ENCODE results near the gene OSBPL7.

OSBPL7 gene

DNA sequence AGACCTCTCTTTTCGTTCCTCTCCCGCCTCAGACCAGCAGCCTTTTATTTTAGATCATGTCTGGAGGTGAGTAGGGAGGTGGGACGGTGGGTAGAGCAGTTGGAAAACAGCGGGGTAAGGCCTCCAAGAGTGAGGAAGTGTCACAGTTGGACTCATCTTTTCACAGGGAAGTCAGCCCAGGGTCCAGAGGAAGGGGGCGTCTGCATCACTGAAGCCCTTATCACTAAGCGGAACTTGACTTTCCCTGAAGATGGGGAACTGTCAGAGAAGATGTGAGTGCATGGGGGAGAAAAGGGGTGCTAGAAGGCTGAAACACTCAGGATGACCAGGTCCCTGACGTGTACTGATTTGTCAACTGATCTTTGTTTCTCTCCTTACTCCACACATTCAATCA lies 10.3 kb upstream of the OSBPL7 start:
- H3K4me3 ChIP-seq (ENCODE audit: low read depth, low read length), result peak overlapping the region; percentile 72

DNA sequence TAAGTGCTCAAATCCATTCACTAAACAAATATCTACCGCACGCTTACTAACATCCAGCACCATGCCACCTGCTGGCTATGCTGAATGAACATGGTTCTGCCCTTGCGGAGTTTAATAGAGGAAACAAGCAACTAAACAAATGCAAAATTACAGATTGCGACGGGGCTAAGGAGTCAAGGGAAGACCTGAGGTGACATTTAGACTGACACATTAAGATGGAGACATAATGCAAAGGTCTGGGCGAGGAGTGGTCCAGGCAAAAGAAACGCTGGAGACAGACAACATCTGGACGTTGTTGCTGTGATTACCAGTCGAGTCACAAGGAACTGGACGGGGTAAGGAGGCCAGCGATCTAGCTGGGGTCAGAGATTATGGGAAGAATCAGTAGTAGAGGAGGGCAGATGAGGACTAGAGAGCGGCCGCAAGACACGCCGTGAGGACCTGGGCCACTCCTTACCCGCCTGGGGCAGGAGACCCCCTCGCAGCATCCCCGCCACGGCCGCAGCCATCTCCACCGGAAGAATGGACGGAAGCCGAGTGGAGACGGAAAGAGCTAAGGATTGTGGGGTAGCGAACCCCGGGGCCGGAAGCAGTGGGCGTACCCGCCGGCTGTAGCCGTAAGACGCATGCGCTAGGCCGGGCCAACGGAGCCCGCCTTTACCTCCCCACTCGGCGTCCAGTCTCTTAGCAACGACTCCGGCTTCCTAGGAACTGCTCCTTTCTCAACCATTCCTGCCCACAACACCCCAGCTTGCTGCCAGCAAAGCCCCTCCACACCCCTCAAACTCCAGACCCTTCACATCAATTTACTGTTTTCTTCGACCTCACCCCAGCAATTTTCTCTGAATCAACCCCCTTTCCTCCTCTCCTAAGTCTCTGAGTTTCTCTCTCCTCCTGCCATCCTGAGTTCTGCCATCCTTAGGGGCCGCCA lies 9.7 kb upstream of the OSBPL7 start, which contains the start of the genes LRRC46 and MRPL10:
LRRC46 (plus strand) TSS at position 668 of the 931 bp plus-strand sequence. CDS start 320 bp downstream, outside the sequence.
MRPL10 (minus strand) TSS at position 539 of the 931 bp plus-strand sequence; CDS start at position 509, 30 bp downstream.
- DNase-seq (ENCODE audit: low read depth), result peak; percentile 69
- H3K4me3 ChIP-seq (ENCODE audit: low read depth, low read length), result peak within 1 kb of the TSS; percentile 72

More for the DNA sequence above, 10.3 kb upstream of the OSBPL7 start:
- DNase-seq (ENCODE audit: low read depth), result no peak

DNA sequence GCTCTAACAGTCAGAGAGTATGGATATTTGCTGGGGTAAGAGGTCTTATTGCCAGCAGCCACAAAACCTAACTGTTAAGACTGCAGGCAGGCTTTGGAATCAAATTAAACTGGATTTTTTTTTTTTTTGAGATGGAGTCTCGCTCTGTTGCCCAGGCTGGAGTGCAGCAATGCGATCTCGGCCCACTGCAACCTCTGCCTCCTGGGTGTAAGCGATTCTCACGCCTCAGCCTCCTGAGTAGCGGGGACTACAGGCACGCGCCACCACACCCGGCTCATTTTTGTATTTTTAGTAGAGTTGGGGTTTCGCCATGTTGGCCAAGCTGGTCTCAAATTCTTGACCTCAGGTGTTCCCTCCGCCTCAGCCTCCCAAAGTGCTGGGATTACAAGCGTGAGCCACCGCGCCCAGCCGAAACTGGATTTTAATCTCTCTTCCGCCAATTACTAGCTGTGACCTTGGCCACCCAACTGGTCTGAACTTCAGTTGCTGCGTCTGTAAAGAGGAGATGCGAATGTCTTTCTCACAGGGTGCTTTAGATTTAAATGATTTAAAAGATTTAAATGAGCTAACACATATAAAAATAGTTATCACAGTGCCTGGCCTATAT lies 8.9 kb upstream of the OSBPL7 start:
- H3K4me3 ChIP-seq (ENCODE audit: low read depth, low read length), result peak overlapping the region; percentile 72
- no peak for DNase-seq (ENCODE audit: low read depth)

DNA sequence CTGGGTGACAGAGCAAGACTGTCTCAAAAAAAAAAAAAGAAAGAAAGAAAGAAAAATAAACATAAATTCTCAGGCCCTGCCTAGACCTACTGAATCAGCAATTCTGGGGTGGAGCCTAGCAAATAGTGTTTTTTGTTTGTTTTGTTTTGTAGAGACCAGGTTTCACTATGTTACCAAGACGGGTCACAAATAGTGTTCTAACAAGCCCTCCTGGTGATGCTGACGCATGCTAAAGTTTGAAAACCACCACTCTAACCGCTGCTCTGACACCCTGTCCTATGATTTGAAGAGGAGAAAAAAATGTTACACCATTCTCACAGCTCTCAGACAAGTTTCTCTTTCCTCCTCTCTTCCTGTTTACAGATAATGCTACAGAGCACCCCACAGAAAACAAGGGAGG lies 8.3 kb upstream of the OSBPL7 start:
- DNase-seq (ENCODE audit: low read depth), result no peak

DNA sequence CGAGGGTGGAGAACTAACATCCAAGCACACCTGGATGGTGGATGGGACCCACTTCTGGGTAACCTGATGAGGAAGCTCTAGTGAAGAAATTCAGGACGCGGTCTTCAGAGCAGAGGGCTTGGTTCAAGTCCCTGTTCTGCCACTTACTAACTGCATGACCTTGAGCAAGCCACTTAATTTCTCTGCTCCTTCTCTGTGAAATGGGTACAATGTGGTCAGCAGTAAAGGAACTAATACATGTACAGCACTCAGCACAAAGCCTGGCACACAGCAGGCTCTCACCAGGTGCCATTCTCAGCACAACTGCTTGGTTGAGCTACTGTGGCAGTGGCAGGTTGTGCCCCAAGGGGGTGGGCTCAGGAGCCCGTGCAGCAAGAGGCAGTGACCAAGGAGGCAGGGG lies 1.9 kb upstream of the OSBPL7 start:
- DNase-seq (ENCODE audit: low read depth), result no peak
- no peak overlapping the region for H3K4me3 ChIP-seq (ENCODE audit: low read depth, low read length)

More for the DNA sequence above, 8.3 kb upstream of the OSBPL7 start:
- no peak overlapping the region for H3K4me3 ChIP-seq (ENCODE audit: low read depth, low read length)

DNA sequence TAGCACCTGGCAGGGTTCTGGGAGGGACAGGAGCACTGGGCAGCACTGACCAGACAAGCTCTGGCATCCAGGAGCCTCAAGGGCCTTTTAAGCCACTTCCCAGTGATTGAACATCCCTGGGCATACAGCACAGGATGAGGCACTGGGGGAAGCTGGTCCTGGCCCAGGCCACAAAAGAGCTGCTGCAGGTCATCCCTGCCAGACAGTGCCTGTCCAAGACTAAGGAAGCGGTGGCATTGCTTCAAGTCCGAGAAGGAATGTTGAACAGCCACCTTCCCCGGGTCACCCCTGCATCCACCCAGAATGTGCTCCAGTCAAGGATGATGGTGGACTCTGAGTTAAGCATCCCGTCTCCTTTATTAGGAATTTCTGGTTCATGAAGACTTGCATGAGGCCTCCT lies 1.2 kb upstream of the OSBPL7 start:
- DNase-seq (ENCODE audit: low read depth), result no peak
- no peak overlapping the region for H3K4me3 ChIP-seq (ENCODE audit: low read depth, low read length)

DNA sequence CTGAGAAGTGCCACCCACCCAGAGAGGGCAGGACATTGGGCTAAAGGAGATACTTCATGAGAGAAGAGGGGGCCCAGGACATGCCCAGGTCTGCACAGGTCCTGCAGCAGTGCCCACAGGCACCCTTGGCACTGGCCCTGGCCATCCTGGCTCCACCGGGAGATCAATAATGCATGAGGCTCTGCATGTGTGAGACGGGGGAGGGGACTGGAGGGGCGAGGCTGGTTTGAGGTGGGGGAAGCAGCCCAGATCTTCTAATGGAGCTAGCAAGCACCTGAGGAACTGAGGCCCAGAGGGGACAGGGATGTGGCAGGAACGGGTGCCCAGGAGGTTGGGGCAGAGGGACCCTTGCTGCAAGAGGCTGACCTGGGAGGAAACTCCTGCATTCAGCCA lies 567 bp downstream of the OSBPL7 start:
- H3K4me3 ChIP-seq (ENCODE audit: low read depth, low read length), result peak overlapping the region; percentile 91
- no peak for DNase-seq (ENCODE audit: low read depth)

DNA sequence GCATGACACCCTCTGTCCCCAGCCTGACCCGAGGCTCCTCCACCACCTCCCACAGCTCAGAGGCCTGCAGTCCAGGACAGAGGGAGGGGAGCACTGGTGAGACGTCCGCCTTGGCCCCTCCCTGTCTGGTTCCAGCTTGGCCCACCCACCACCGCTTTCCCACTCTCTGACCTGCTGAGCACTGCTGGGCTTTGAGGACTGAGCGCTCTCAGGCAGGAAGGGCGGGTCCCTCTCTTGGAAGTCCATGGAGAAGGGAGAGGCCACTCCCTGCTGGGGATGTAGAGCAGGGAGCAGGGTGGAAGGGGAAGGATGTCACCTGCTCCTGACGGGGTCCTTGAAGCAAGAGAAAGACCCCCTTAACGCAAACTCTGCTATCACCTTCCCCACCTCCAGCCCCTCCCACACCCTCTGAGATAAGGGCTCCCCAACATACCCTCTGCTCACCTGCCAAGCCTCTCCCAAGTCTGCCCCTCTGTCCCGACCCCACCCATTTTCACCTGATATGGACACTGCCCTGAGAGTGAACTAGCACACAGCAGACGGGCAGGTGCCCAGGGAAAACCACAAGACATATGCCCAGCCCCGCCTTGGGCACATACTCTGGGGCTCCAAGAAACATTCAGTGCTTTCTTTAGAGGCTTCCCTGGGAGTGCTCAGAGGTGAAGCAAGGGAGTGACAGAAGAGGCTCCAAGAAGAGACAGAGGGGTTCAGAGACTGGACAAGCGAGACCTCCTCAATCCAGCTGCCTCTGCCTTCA lies 1.4 kb downstream of the OSBPL7 start:
- H3K4me3 ChIP-seq (ENCODE audit: low read depth, low read length), result peak overlapping the region; percentile 91
- no peak for DNase-seq (ENCODE audit: low read depth)

DNA sequence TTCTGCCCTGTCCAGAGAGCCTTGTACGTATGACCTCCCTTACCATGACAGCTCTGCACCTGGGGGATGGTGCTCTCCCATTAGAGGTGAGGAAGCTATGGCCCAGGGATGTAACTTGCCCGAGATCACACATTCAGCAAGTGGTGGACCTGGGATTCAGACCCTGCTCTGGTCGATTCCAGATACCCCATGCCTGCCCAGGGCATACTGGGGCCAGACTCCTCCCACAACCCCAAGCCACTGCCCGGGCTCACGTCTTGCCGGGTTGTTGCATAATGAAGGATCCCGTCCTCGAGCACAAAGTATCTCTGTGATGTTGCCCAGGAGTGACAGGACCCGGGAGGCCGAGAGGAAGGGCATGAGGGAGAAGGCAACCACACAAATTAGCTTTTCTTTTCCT lies 2.1 kb downstream of the OSBPL7 start:
- DNase-seq (ENCODE audit: low read depth), result no peak
- H3K4me3 ChIP-seq (ENCODE audit: low read depth, low read length), result no peak overlapping the region

DNA sequence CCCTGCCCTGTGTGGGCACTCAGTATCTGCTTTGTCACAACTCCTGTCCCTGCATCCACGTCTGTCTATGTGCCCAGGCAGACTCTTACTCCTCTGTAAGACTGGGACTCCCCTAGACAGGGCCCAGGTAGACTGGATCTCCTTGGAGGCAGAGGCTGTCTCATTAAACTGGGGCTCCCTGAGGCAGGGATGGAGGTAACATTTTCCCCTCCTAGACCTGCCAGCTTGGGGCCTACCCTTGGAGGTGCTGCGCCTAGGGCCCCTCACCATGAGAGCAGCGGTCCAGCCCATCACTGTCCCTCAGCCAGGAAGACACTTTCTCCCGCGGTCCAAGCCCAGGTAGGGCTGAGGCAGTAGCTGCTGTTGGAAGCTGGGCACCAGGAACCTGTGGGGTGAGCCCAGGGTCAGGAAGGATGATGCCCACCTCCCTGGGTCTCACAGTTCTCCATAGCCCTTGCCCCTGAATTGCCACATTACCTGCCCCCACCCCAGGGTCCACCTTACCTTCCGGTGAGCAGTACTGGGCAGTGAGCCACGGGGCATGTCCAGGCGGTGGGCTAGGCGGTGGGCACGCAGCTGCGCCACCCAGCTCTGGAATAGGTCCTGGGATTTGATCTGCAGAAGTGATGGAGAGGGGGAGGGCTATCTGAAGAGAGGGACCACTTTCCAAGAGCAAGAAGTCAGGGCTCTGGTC lies 3.4 kb downstream of the OSBPL7 start:
- no peak for DNase-seq (ENCODE audit: low read depth)
- no peak overlapping the region for H3K4me3 ChIP-seq (ENCODE audit: low read depth, low read length)

DNA sequence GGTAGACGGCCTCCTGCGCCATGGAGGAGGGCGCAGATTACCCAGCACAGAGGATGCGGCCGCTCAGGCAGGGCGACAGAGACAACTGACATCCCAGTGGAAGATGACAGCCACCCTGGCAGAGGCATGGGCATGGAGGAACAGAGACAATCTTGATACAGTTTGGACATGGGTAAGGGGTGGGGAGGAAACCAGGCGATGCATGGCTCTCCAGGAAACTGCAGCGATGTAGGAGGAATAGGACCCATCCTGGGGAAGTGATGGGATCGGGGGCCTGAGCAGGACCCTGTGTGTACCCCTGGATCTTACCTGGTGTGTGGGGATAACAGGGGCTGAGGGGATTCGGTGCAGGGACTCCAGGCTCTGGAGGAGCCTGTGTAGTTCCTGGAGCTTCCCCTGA lies 4.6 kb downstream of the OSBPL7 start:
- no peak for DNase-seq (ENCODE audit: low read depth)

DNA sequence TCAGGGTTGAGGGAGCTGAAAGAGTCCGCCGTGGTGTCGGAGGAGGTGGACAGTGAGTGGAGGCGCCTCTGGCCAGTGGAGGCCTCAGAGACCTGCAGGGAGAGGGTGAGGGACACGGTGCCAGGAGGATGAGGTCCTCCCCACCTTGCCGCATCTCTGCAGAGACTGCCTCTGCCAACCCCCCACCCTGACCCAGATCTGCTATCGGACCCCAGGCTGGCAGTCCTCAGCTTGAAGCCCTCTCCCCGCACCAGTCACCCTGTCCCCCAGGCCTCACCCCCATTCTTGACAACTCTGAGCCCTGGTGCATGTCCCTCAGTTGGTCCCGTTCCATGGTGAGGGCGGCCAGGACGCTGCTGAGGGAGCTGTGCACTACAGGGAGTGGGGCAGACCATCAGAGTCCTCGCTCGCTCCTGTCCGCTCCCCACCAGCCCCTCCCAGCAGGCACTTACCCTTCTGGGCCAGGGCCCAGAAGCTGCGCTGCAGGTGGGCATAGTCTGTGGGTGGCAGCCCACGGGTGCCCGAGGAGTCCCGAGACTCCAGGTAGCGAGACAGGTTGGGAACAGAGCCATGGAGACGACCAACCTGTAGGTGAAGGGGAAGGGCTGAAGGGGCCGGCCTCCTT lies 5.4 kb downstream of the OSBPL7 start:
- H3K4me3 ChIP-seq (ENCODE audit: low read depth, low read length), result no peak overlapping the region
- DNase-seq (ENCODE audit: low read depth), result no peak

More for the DNA sequence above, 4.6 kb downstream of the OSBPL7 start:
- no peak overlapping the region for H3K4me3 ChIP-seq (ENCODE audit: low read depth, low read length)

DNA sequence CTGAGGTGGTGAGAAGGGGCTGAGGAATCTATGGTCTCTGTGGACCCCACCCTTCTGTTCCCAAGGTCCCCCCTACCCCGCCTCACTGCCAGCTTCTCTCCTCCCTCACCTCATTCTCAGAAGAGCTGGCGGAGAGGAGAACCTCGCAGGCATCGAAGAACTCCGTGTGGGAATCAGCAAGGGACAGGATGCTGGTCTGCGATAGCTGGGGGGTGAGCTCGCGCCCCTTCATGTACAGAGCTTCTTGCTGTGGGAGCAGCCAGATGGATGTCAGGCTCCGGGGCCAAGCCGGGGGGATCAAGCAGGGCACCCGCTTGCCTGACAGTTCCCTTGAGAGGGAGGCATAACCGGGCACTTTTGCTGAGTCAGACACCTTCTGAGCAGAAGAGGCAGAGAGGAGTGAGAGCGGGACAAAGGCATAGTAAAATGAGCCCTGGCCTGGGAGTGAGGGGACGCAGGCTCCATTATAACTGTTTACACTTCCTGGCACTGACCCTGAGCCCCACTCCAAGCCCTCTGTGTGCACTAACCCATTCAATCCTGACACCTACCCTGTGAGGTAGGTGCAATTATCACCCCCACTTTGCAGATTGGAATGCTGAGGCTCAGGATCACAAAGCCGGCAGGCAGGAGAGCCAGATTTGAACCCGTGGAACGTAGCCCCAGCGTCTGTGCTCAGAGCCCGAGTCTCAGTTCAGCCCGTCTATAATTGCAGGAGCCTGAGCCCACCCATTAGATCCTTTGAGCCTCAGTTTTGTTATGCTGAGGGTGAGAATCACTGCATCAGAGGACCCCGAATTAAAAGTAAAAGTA lies 6.3 kb downstream of the OSBPL7 start:
- H3K4me3 ChIP-seq (ENCODE audit: low read depth, low read length), result no peak overlapping the region
- DNase-seq (ENCODE audit: low read depth), result no peak

DNA sequence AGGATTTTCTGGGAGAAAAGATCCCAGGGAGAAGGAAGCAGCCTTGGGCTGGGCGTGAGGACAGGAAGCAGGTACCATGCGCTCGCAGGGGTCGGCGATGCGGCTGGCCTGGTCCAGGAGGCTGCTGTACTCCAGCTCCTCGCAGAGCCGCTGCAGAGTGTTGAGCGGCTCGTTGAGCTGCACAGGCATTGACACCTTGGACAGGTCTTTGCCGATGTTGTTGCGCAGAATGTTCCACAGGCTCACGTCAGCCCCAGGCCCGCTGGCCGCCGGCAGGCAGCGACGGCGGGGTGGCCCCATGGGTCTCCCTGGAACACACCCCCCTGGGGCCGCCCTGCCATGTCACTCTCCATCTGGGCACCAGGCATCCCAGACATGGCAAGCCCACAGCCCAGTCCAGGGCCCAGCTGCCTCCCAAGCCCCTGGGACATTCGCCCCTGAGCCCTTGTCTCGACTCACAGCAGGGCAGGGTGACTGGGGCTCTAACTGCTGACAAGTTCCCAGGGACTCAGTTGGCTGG lies 8.0 kb downstream of the OSBPL7 start:
- no peak overlapping the region for H3K4me3 ChIP-seq (ENCODE audit: low read depth, low read length)
- DNase-seq (ENCODE audit: low read depth), result no peak

DNA sequence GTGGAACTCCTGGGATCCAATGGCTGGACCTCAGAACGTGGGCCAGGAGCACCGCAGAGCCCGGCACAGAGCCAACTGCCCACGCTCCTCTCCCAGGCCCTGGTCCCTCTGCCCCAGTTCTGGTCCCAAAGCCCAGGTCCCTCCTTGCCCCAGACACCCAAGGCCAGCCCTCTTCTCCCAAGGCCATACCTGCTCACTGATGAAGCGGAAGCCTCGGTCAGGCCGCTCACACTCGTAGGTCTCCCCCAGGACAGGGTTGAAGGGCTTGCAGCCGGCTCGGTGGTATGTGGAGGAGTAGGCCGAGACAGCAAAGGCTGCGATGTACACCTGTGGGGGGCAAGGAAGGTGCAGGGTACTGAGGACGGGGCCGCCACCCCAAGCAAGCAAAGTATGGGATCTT lies 8.5 kb downstream of the OSBPL7 start:
- DNase-seq (ENCODE audit: low read depth), result no peak
- H3K4me3 ChIP-seq (ENCODE audit: low read depth, low read length), result no peak overlapping the region

DNA sequence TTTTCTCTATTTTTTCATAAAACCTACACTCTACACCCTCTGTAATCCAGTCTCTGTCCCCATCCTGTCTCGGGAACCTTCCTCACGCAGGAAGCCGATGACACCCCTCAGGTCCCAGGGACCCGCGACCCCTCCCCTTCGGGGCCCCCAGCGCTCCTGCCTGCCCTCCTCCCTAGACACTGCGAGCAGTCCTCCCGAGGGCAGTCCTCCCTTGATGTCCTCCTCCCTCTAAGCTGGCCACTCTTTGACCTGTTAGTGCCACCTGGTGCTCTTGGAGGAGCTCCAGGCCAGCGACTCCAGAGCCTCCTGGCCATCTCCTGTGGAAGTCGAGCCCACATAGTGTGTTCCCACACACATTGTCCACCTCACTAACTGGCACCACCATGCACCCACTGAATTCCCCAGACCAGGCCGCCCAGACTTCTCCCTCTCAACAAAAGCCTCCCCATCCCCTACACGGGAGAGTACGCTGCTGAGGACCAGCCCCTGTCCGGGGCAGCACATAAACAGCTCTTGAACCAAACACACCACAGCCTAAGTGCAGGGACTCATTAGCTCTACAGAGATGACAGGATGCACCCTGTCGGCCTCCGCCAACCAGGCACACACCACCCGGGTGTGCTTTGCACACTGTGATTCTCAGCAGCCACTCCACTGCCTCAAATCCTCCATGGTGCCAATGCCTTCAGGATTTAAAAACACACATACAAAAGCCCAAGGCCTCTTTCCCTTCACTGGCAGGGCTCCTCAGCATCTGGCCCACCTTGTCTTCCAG lies 9.3 kb downstream of the OSBPL7 start:
- no peak for DNase-seq (ENCODE audit: low read depth)
- no peak overlapping the region for H3K4me3 ChIP-seq (ENCODE audit: low read depth, low read length)

DNA sequence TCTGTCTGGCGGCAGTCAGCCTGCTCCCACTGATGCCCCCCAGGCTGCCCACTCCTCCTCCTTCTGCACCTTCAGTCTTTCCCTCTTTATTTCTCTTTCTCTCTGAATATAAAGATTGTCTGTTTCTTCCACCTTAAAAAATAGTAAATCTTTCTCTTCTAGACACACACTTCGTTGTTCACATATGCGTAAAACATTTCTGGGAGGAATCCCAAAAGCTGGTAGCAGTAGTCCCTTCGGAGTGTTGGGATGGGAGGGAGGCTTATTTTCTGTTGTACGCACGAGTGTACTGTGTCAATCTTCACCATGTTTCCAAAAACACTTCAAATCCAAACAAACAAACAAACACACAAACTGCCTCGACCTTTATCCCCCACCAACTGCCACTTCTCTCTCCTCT lies 9.9 kb downstream of the OSBPL7 start:
- H3K4me3 ChIP-seq (ENCODE audit: low read depth, low read length), result no peak overlapping the region
- DNase-seq (ENCODE audit: low read depth), result no peak
